Gastroesophageal sphincter (tissue), 3 donors: ENCODE results near the gene SSH3.

Experiments used
- POLR2A ChIP-seq, 2 donors: fragments of 450-650 bp; IDR thresholded peaks; one replicate each; pipeline ENCODE4 v1.6.1; 2017; ENCODE audit warnings: antibody characterized with exemption in 2 of 2, mild to moderate bottlenecking in 2 of 2, moderate library complexity in 1 of 2
- TF ChIP-seq, protein P1 (sequence below), 4 experiments: fragments of 200-600 bp in 2 of 4; fragments of 450-650 bp in 2 of 4; sonication (generic) in 1 of 4; IDR thresholded peaks; one replicate each; pipeline ENCODE4 v1.5.1; 2017 to 2019; ENCODE audit warnings: antibody characterized with exemption in 4 of 4, mild to moderate bottlenecking in 2 of 4, moderate library complexity in 2 of 4

DNA sequence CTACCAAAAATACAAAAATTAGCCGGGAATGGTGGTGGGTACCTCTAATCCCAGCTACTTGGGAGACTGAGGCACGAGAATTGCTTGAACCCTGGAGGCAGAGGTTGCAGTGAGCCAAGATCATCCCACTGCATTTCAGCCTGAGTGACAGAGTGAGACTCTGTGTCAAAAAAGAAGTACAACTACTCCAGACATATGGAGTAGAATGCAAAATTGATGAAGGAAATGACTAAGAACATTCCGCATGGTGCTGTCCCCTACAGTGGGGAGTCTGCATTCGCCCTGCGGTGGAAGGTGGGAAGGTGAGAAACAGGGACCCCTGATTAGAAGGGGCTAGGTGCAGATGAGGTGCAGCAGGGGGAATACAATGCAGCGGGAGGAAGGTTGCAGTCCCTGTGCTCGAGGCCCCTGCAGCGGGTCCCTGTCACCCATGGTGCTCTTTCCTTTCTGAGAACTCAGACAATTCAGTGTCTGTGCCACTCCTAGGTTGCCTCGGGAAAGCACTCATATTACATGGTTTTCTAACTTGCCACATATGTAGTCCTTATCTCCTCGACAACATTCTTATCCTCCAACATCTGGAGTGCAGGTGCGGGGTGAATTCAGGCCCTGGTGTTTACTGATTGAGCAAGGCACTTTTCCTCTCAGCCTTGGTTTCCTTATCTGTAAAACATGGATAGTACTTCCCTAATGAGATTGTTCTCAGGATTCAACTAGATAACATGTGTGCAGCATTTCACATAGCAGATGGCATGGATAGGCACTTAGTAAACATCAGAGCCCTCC is 44.8 kb downstream of the SSH3 start:
- TF ChIP-seq, protein P1, sequence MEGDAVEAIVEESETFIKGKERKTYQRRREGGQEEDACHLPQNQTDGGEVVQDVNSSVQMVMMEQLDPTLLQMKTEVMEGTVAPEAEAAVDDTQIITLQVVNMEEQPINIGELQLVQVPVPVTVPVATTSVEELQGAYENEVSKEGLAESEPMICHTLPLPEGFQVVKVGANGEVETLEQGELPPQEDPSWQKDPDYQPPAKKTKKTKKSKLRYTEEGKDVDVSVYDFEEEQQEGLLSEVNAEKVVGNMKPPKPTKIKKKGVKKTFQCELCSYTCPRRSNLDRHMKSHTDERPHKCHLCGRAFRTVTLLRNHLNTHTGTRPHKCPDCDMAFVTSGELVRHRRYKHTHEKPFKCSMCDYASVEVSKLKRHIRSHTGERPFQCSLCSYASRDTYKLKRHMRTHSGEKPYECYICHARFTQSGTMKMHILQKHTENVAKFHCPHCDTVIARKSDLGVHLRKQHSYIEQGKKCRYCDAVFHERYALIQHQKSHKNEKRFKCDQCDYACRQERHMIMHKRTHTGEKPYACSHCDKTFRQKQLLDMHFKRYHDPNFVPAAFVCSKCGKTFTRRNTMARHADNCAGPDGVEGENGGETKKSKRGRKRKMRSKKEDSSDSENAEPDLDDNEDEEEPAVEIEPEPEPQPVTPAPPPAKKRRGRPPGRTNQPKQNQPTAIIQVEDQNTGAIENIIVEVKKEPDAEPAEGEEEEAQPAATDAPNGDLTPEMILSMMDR (IDR thresholded peaks at IDR 0.05): no peak
- no peak for TF ChIP-seq POLR2A (IDR thresholded peaks at IDR 0.05)
